SK-N-SH treated with all-trans-retinoic acid at 6 μM for 48 hours (cell line): ENCODE data around the gene ZSCAN18.

Experiments
- CREB5 ChIP-seq: fragments of 250-450 bp; sonication (Bioruptor Pico); IDR thresholded peaks from 2 replicates; pipeline ENCODE4 v1.5.1; 2020; ENCODE audit warnings: low read depth, mild to moderate bottlenecking, moderate library complexity
- GLIS3 ChIP-seq: fragments of 250-450 bp; sonication (Bioruptor Pico); IDR thresholded peaks from 2 replicates; pipeline ENCODE4 v1.5.0; 2020; ENCODE audit warnings: mild to moderate bottlenecking, moderate library complexity
- ZFP30 ChIP-seq: fragments of 450-650 bp; formaldehyde crosslinking; IDR thresholded peaks from 2 replicates; pipeline ENCODE4 v1.5.0; 2022; ENCODE audit warnings: mild to moderate bottlenecking, moderate library complexity
- ZNF565 ChIP-seq: fragments of 450-650 bp; formaldehyde crosslinking; conservative IDR thresholded peaks from 2 replicates; pipeline ENCODE4 v1.5.0; 2020; ENCODE audit warnings: low read depth, mild to moderate bottlenecking, moderate library complexity
- TF ChIP-seq, protein P1 (sequence below): fragments of 250-450 bp; sonication (Bioruptor Pico); IDR thresholded peaks from 2 replicates; pipeline ENCODE4 v1.8.0; 2020; ENCODE audit warnings: mild to moderate bottlenecking, moderate library complexity, borderline replicate concordance

DNA sequence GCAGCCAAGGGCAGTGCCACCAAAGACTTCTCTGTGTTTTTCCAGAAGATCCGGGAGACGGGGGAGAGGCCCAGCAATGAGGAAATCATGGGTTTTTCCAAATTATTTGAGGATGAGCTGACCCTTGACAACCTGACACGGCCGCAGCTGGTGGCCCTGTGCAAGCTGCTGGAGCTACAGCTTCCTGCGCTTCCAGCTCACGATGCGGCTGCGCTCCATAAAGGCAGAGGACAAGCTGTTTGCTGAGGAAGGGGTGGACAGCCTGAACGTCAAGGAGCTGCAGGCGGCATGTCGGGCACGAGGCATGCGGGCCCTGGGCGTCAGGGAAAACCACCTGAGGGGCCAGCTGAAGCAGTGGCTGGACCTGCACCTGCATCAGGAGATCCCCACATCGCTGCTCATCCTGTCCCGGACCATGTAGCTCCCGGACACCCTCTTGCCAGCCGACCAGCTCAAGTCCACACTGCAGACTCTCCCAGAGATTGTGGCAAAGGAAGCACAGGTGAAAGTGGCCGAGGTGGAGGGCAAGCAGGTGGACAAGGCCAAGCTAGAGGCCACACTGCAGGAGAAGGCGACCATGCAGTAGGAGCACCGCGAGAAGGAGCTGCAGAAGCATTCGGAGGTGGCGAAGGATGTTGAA lies 52.5 kb downstream of the ZSCAN18 start:
- no peak for TF ChIP-seq CREB5 (CRISPR knock-in tag)
- TF ChIP-seq, protein P1, sequence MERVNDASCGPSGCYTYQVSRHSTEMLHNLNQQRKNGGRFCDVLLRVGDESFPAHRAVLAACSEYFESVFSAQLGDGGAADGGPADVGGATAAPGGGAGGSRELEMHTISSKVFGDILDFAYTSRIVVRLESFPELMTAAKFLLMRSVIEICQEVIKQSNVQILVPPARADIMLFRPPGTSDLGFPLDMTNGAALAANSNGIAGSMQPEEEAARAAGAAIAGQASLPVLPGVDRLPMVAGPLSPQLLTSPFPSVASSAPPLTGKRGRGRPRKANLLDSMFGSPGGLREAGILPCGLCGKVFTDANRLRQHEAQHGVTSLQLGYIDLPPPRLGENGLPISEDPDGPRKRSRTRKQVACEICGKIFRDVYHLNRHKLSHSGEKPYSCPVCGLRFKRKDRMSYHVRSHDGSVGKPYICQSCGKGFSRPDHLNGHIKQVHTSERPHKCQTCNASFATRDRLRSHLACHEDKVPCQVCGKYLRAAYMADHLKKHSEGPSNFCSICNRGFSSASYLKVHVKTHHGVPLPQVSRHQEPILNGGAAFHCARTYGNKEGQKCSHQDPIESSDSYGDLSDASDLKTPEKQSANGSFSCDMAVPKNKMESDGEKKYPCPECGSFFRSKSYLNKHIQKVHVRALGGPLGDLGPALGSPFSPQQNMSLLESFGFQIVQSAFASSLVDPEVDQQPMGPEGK (CRISPR knock-in tag) = no peak
- TF ChIP-seq GLIS3 (CRISPR knock-in tag) = no peak
- no peak for TF ChIP-seq ZNF565 (CRISPR knock-in tag)
- no peak for TF ChIP-seq ZFP30 (CRISPR knock-in tag)
